Measurements from ENCODE around the gene METRNL. TPM values are rescaled to one million over a fixed set of nuclear protein-coding genes. Genes with fewer than 3 reads are reported as not detected.

Gene METRNL
- total RNA-seq, 2 experiments from 2014 or later, result 16.9 to 23.3 TPM

GRCh38 chr17:83051396-83052240 is 27.8 kb upstream of the METRNL start:
- DNase-seq (ENCODE audit: low spot score), result peak; percentile 99
- Histone ChIP-seq H3K79me2 (ENCODE audit: insufficient read depth, low read depth, low read length) (no peaks in the 10 kb centered on the region), H3K36me3 (ENCODE audit: insufficient read depth, low read length) (peaks cover 20% of the 10 kb centered on the region), H4K20me1 (ENCODE audit: insufficient read depth, low read length) (no peaks in the 10 kb centered on the region), H3K4me1 (ENCODE audit: insufficient read depth, low read length, poor library complexity, severe bottlenecking) (peaks cover 31% of the 10 kb centered on the region), H3K4me3 (ENCODE audit: low read depth, low read length, poor library complexity, severe bottlenecking) (peak overlapping the region; percentile 74), H3K9me3 (ENCODE audit: low read length) (no peaks in the 10 kb centered on the region), H3K27ac (ENCODE audit: low read depth, low read length, poor library complexity, severe bottlenecking) (peak overlapping the region; percentile 75), H2AFZ (ENCODE audit: low read length) (peak overlapping the region; percentile 60), H3K9me2 (ENCODE audit: insufficient read depth, low read length) (no peaks in the 10 kb centered on the region), H3K4me2 (ENCODE audit: low read length) (peak overlapping the region; percentile 81)
- ChIA-PET CTCF (ENCODE audit: unreplicated experiment) (interaction anchor here (0.6 kb wide), 1 partner anchor 137 kb away, joined by 3 read pairs; no protein-coding TSS in a partner anchor), POLR2A (interaction anchor here (1.1 kb wide), 1 partner anchor 25 kb away, joined by 3 read pairs; no protein-coding TSS in a partner anchor)
- BruUV-seq (replicated peaks), result no TSS peak
- intact Hi-C loops (cut with micrococcal nuclease; ENCODE audit: unreplicated experiment), result loop anchor here (1.0 to 2.0 kb wide), 5 partner anchors 83 to 269 kb away; no protein-coding TSS in a partner anchor
- no peak for TF ChIP-seq CTCF (conservative IDR thresholded peaks at IDR 0.05; ENCODE audit: low read length)
- no peak for TF ChIP-seq EZH2phosphoT487 (IDR thresholded peaks at IDR 0.05; ENCODE audit: borderline replicate concordance, low read depth, low read length)

GRCh38 chr17:83052241-83052564 is 27.2 kb upstream of the METRNL start:
- H3K36me3 ChIP-seq (ENCODE audit: insufficient read depth, low read length), result peaks cover 14% of the 10 kb centered on the region
- H2AFZ ChIP-seq (ENCODE audit: low read length), result peak overlapping the region; percentile 60
- peaks cover 31% of the 10 kb centered on the region for H3K4me1 ChIP-seq (ENCODE audit: insufficient read depth, low read length, poor library complexity, severe bottlenecking)
- POLR2A ChIA-PET, result interaction anchor here (1.1 kb wide), 1 partner anchor 24 kb away, joined by 3 read pairs; no protein-coding TSS in a partner anchor
- H3K4me3 ChIP-seq (ENCODE audit: low read depth, low read length, poor library complexity, severe bottlenecking), result peak overlapping the region; percentile 59
- intact Hi-C loops (cut with micrococcal nuclease; ENCODE audit: unreplicated experiment), result loop anchor here (2.0 kb wide), 1 partner anchor 181 kb away; no protein-coding TSS in a partner anchor
- no peaks in the 10 kb centered on the region for H3K9me2 ChIP-seq (ENCODE audit: insufficient read depth, low read length)
- no peaks in the 10 kb centered on the region for H4K20me1 ChIP-seq (ENCODE audit: insufficient read depth, low read length)
- no peaks in the 10 kb centered on the region for H3K9me3 ChIP-seq (ENCODE audit: low read length)
- no TSS peak for BruUV-seq (replicated peaks)
- peak overlapping the region; percentile 44 for H3K27ac ChIP-seq (ENCODE audit: low read depth, low read length, poor library complexity, severe bottlenecking)
- no peaks in the 10 kb centered on the region for H3K79me2 ChIP-seq (ENCODE audit: insufficient read depth, low read depth, low read length)
- CTCF ChIA-PET (ENCODE audit: unreplicated experiment), result no interaction called here
- H3K4me2 ChIP-seq (ENCODE audit: low read length), result peak overlapping the region; percentile 81
- TF ChIP-seq CTCF (conservative IDR thresholded peaks at IDR 0.05; ENCODE audit: low read length) (no peak), EZH2phosphoT487 (IDR thresholded peaks at IDR 0.05; ENCODE audit: borderline replicate concordance, low read depth, low read length) (no peak)
- no peak for DNase-seq (ENCODE audit: low spot score)

Measured in OCI-LY7 (cell line).